HG03521 (cell line): ENCODE measurements around the gene BLZF1.
"Not testable (repeated sequence)": the region's sequence is repeated elsewhere in the genome, so short reads cannot be mapped to it uniquely, and the experiment has no call there.

Source experiments
- ATAC-seq: cut with Tn5 transposase; IDR thresholded peaks from one replicate; pipeline ENCODE4 v1.9.1; 2021; ENCODE audit warnings: mild to moderate bottlenecking, moderate library complexity; ENCODE audit not compliant: unreplicated experiment

The BLZF1 gene

DNA sequence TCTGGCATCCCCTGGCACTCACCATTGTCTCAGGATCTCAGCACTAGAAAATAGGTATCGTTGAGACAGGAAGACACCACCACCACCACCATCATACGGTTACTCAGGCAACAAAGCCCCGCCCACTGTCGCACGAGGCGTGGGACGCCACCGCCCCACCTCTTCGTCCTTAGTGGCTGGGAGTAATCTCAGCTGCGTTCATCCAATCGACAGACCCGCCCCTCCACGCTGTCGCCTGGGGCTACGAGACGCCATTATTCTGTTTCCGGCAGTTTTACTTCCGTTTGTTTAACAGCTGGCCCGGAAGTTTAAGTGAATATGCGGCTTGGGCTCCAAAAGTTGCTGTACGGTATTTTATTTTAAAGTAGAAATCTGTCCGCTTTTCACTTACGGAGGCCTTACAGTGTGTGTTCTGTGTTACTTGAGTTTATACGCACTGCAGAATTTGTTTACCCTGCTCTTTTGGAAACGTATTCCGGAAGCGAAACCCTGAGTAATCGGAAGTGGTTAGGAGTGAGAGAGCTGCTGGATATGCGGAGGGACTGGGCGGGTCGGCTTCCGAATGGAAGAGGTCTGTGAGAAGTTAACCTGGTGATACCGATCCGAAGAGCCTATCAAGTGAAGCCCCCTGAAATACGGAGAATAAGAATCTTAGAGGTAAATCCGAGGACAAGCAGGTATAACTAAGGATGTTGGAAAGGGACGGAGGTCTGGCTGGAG is at the start of gene BLZF1, which contains the start of gene NME7:
BLZF1 (plus strand) TSS at position 510 of the 720 bp plus-strand sequence. CDS start 1,328 bp downstream, outside the sequence.
NME7 (minus strand) TSS at position 112 of the 720 bp plus-strand sequence; CDS start at position 25, 87 bp downstream.
- ATAC-seq = peak; percentile 97

DNA sequence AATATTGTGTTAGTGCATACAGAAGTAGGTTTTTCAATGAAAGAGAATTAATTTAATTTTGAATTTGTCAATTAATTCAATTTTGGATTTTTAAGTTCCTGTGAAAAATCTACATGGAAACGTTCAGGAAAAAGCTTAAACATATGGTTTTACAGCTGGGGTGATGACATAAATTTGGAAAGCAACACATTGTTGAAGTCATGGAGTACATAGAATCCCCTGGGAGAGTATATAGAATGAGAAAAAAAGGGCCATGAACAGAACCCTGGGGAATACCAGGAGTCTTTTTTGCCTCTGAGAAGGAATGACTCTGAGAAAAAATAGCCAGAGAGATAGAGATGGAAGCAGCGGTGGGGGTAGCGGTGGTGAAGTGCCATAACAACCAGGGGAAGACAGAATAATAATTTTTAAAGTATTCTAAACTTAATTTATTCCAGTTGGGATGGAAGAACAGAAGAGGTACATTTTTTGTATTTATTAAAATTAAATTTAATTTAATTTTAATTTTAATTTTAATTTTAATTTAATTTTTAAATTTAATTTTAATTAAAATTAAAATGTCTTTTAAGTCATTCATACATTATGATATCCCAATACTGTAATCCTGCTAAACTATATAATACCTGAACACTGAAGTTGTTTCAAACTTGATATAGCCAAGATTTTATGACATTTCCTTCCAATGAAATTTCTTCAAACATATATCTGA is 49.3 kb upstream of the BLZF1 start:
- ATAC-seq = no peak

DNA sequence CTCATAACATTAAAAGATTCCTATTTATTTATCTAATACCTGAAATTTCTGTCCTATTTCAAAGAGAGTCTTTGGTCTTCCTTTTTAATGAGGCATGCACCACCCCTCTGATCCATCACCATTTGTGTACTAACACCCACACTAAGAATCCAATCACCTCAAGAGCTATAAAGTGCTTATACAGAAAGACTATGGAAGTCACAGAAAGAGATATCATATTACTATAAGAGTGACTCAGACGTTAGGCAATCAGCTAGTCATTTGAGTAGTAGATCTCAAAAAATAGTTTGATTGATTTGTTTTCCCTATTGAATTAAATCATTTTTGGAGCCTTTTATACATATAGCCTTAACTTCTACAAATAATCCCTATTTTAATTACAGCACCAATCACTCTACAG is 46.5 kb upstream of the BLZF1 start:
- ATAC-seq = no peak

DNA sequence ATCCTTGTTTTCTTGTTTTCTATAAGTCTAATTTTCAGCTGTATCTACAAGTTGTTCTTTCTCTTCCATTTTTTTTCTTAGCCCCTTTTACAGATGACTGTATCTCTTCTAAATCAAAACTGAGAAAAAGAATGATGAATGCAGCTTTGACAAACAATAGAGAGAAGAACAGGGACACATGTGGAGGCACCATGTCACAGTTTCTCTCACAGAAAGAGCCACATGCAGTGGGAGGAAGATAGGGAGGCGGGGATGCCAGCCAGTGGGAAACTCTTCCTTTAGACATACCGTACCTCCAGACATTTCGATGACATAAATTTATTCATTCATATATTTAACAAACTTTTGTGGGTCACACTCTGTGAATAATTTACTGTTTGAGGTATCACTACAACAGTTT is 45.9 kb upstream of the BLZF1 start:
- ATAC-seq = no peak

DNA sequence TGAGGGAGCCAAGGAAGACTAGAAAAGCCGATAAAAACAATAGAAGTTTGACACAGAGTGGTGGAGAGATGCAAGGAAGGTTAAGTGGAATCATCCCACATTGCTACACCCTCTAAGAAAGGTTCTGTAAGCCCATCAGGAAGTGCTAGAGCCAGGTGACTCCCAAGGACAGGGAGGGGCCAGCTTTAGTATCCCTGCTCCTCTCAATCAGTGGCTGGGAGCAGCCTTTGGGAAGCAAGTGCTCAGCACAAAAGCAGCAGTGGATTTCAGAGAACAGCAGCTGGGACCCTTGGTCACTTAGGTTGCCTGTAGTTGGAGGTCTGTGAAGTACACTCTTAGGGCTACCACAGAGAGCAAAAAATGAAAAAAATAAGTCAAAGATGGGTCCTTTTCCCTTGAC is 42.9 kb upstream of the BLZF1 start:
- ATAC-seq = no peak

DNA sequence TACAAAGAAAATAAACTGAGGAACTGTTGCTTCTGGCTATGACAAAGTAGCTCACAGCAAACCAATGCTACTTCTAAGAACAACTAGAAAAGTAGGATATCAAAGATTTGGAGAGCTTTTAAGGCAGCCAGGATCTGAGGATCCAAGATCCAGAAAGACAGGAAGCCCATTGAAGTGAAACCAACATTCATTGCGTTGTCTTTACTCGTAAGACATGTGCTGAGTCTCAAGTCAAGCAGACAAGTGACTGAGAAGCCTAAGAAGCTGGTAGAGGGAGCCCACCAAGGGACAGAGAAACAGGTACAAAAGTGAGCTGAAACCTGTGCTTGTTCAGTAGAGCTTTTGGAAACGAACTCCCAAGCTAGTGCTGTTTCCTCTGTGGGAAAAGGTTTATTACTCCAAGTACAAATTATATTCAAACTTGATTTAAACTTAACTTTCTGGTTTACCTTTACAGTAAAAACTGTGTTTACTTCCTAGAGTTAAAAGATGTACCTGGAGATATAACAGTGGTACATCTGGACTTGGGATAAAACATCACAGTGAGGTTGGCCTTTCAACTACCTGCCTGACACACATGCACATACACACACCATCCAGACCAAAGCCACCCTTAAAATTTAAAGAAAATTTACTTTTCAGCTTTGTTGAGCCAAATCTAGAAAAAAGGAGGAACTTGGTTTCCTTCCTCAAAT is 41.6 kb upstream of the BLZF1 start:
- ATAC-seq = peak; percentile 29

- peak; percentile 87 for ATAC-seq
Measured at GRCh38 chr1:169326956-169327268, 41.1 kb upstream of the BLZF1 start.

DNA sequence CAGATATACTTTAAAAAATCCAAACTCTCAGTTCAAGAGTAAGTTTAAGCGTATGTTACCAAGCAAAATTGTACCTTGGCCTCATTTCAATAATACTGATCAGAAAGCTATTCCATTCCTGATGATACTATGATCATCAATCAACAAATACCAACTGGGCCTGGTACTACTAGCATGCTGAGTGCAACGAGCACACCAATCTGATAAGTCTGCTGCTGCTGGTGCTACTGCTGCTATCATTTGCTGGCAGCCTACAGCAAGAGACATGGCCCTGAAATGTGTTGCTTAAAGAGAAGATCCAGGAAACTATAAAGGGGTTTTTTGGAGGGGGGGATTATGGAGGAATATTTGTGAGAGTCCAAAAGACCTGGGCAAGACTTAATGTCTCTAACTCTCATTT is 40.1 kb upstream of the BLZF1 start:
- no peak for ATAC-seq

DNA sequence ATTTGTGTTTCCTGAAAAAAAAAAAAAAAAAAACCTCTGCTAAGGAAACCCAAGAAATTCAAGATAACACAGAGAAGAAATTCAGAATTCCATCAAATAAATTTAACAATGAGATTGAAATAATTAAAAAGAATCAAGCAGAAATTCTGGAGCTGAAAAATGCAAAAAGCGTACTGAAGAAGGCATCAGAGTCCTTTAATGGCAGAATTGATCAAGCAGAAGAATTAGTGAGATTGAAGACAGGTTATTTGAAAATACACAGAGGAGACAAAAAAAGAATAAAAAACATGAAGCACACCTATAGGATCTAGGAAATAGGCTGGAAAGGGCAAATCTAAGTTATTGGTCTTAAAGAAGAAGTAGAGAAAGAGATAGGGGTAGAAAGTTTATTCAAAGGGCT is 38.6 kb upstream of the BLZF1 start:
- no peak for ATAC-seq

GRCh38 chr1:169330927-169331326 is 37.1 kb upstream of the BLZF1 start:
- no peak for ATAC-seq

GRCh38 chr1:169334727-169335126 is 33.3 kb upstream of the BLZF1 start:
- ATAC-seq = not testable (repeated sequence)

DNA sequence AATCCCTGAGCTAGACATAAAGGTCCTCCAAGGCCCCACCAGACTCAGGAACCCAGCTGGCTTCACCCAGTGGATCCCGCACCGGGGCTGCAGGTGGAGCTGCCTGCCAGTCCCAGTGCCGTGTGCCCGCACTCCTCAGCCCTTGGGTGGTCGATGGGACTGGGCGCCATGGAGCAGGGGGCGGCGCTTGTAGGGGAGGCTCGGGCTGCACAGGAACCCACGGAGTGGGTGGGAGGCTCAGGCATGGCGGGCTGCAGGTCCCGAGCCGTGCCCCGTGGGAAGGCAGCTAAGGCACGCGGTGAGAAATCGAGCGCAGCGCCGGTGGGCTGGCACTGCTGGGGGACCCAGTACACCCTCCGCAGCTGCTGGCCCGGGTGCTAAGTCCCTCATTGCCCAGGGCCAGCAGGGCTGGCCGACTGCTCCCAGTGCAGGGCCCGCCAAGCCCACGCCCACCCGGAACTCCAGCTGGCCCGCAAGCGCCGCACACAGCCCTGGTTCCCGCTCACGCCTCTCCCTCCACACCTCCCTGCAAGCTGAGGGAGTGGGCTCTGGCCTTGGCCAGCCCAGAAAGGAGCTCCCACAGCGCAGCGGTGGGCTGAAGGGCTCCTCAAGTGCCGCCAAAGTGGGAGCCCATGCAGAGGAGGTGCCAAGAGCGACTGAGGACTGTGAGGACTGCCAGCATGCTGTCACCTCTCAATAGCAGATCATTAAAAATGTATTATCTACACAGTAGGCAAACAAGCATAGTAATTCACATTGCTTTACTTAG is 30.9 kb upstream of the BLZF1 start:
- not testable (repeated sequence) for ATAC-seq

DNA sequence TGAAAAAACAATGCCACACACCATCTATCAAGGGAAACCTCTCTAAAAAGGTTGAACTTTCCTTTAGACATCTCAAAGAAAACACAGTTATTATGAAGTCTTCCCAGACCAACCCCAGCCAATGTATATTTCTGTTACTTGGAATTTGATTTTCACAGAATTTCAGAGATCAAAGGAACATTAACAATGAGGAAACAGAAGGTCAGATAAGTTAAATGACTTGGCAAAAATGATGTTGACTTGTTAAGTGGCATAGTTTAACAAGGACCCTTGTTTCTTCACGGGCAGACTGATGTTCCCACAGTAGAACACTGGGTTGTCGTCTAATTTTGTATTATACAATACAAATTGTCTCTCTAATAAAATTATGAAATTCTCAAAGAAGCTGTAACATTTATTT is 29.4 kb upstream of the BLZF1 start:
- no peak for ATAC-seq

GRCh38 chr1:169339773-169340172 is 28.2 kb upstream of the BLZF1 start:
- ATAC-seq = no peak

GRCh38 chr1:169340882-169341281 is 27.1 kb upstream of the BLZF1 start:
- no peak for ATAC-seq

GRCh38 chr1:169342096-169342495 is 25.9 kb upstream of the BLZF1 start:
- ATAC-seq = not testable (repeated sequence)

DNA sequence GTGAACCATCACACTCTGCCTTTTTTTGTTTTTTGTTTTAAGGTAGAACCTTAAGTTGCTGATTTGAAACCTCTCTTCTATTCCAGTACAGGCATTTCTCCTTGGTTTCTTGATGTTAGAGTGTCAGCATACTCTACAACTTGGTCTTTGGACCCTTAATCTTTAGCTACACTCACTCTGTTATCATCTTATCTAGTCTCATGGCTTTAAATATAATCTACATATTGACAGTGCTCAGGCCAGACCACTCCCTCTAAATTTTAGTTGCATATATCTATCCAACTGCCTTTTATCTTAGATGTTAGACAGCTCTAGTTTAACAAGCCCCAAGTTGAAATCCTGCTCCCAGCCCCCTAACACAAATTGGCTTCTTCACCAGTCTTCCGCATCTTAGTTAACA is 22.5 kb upstream of the BLZF1 start:
- no peak for ATAC-seq

- ATAC-seq = no peak
Measured at GRCh38 chr1:169346036-169346589, 21.9 kb upstream of the BLZF1 start.

GRCh38 chr1:169347688-169348382 is 20.2 kb upstream of the BLZF1 start:
- ATAC-seq = no peak

- no peak for ATAC-seq
Measured at GRCh38 chr1:169348383-169349036, 19.5 kb upstream of the BLZF1 start.
